Neural progenitor cell (in vitro differentiated cells): Measurements from ENCODE around the gene TOGARAM1.

Experiments
- CTCF ChIP-seq: fragments of 200-600 bp; sonication (generic); IDR thresholded peaks from 2 replicates; pipeline ENCODE4 v1.5.1; 2017; ENCODE audit warnings: antibody characterized with exemption, mild to moderate bottlenecking
- EZH2 ChIP-seq: fragments of 200-600 bp; sonication (generic); IDR thresholded peaks from 2 replicates; pipeline ENCODE4 v1.6.1; 2017; ENCODE audit warnings: antibody characterized with exemption, mild to moderate bottlenecking, moderate library complexity

GRCh38 chr14:45083976-45084722 is 122.2 kb downstream of the TOGARAM1 start, which contains the start of gene PRPF39:
- TF ChIP-seq CTCF (no peak), EZH2 (no peak)
